ENCODE measurements around the gene LDLRAD3.

Gene LDLRAD3

DNA sequence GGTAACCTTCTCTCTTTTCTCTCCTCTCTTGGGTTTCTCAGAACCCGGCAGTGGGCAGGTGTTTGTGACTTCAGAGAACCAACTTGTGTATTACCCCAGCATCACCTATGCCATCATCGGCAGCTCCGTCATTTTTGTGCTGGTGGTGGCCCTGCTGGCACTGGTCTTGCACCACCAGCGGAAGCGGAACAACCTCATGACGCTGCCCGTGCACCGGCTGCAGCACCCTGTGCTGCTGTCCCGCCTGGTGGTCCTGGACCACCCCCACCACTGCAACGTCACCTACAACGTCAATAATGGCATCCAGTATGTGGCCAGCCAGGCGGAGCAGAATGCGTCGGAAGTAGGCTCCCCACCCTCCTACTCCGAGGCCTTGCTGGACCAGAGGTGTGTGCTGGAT is 283.2 kb downstream of the LDLRAD3 start:
- Histone ChIP-seq H3K36me3 (ENCODE audit: control insufficient read depth, insufficient read depth, low read length) (no peaks in the 10 kb centered on the region), H3K27me3 (ENCODE audit: control insufficient read depth, insufficient read depth, low read length) (no peaks in the 10 kb centered on the region), H3K4me1 (ENCODE audit: control insufficient read depth, insufficient read depth, low read length) (no peaks in the 10 kb centered on the region), H3K27ac (ENCODE audit: low read depth, low read length) (no peak overlapping the region), H3K4me3 (ENCODE audit: low read length) (no peak overlapping the region), H3K9ac (ENCODE audit: low read length) (no peak overlapping the region)

DNA sequence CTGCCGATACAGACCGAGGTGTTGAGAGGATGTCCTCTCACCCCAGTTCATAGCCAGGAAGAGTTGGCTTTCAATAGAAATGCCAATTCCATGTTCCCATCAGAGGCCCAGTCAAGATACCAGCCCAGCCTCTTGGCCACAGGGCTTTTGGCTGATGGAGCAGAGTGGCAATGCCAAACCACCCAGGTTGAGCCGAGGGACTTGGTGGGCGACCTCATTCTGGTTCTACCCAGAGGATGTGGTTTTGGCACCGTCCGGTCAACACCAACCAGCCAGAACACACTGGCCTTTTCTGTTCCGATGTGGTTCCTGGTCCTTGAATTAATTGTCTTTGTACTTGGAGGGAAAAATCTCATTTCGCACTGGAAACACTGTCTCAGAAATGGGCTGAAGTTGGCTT is 284.8 kb downstream of the LDLRAD3 start:
- no peak overlapping the region for H3K9ac ChIP-seq (ENCODE audit: low read length)
- no peak overlapping the region for H3K4me3 ChIP-seq (ENCODE audit: low read length)
- no peak overlapping the region for H3K27ac ChIP-seq (ENCODE audit: low read depth, low read length)
- no peaks in the 10 kb centered on the region for H3K4me1 ChIP-seq (ENCODE audit: control insufficient read depth, insufficient read depth, low read length)
- H3K27me3 ChIP-seq (ENCODE audit: control insufficient read depth, insufficient read depth, low read length) = no peaks in the 10 kb centered on the region
- H3K36me3 ChIP-seq (ENCODE audit: control insufficient read depth, insufficient read depth, low read length) = no peaks in the 10 kb centered on the region

- no peak overlapping the region for H3K9ac ChIP-seq (ENCODE audit: low read length)
- H3K27me3 ChIP-seq (ENCODE audit: control insufficient read depth, insufficient read depth, low read length) = no peaks in the 10 kb centered on the region
- H3K27ac ChIP-seq (ENCODE audit: low read depth, low read length) = no peak overlapping the region
- H3K4me1 ChIP-seq (ENCODE audit: control insufficient read depth, insufficient read depth, low read length) = no peaks in the 10 kb centered on the region
- H3K36me3 ChIP-seq (ENCODE audit: control insufficient read depth, insufficient read depth, low read length) = no peaks in the 10 kb centered on the region
- no peak overlapping the region for H3K4me3 ChIP-seq (ENCODE audit: low read length)
These were observed 285.3 kb downstream of the LDLRAD3 start for GRCh38 chr11:36229091-36229705.

DNA sequence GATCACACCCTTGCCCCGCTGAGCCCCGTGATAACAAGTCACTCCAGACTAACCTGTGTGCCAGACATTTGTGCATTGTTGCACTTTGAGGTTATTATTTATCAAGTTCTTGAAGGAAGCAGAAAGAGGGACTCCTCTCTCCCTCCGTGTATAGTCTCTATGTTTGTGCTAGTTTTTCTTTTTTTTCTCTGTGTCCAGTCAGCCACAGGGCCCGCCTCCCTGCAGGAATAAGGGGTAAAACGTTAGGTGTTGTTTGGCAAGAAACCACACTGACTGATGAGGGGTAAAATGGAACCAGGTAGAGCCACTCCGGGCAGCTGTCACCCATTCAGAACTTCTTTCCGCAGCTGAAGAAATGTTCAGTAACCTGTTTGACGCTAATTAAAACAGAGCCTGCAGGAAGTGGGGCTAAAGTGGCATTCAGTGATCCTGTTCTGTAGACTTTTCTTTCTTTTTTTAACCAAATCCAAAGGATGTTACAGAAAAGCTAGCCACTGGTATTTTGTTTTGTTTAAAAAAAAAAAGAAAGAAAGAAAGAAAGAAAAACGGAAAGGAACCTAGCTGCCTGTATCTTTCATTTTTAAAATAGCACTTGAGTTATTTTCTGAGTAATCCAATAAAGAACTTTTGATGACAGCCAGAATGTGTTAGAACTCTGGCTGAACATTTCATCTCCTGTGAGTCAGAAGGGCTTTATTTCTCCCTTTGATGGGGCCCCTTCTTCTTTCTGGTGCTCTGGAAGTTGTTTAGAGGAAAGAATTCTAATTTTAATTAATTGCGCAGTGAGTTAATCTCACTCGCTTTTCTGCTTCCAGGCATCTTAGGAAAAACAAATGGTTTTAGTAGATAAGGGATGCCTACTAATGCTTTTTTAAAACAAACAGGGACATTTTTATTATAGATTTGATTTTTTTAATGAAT is 287.2 kb downstream of the LDLRAD3 start:
- Histone ChIP-seq H3K27ac (ENCODE audit: low read depth, low read length) (no peak overlapping the region), H3K9ac (ENCODE audit: low read length) (no peak overlapping the region), H3K4me3 (ENCODE audit: low read length) (no peak overlapping the region), H3K36me3 (ENCODE audit: control insufficient read depth, insufficient read depth, low read length) (no peaks in the 10 kb centered on the region), H3K27me3 (ENCODE audit: control insufficient read depth, insufficient read depth, low read length) (no peaks in the 10 kb centered on the region), H3K4me1 (ENCODE audit: control insufficient read depth, insufficient read depth, low read length) (no peaks in the 10 kb centered on the region)

- Histone ChIP-seq H3K36me3 (ENCODE audit: control insufficient read depth, insufficient read depth, low read length) (no peaks in the 10 kb centered on the region), H3K27ac (ENCODE audit: low read depth, low read length) (no peak overlapping the region), H3K4me3 (ENCODE audit: low read length) (no peak overlapping the region), H3K4me1 (ENCODE audit: control insufficient read depth, insufficient read depth, low read length) (no peaks in the 10 kb centered on the region), H3K9ac (ENCODE audit: low read length) (no peak overlapping the region), H3K27me3 (ENCODE audit: control insufficient read depth, insufficient read depth, low read length) (no peaks in the 10 kb centered on the region)
These were observed 289.3 kb downstream of the LDLRAD3 start for GRCh38 chr11:36233204-36233603.

- H3K36me3 ChIP-seq (ENCODE audit: control insufficient read depth, insufficient read depth, low read length) = no peaks in the 10 kb centered on the region
- no peak overlapping the region for H3K9ac ChIP-seq (ENCODE audit: low read length)
- H3K27ac ChIP-seq (ENCODE audit: low read depth, low read length) = no peak overlapping the region
- no peaks in the 10 kb centered on the region for H3K4me1 ChIP-seq (ENCODE audit: control insufficient read depth, insufficient read depth, low read length)
- H3K27me3 ChIP-seq (ENCODE audit: control insufficient read depth, insufficient read depth, low read length) = no peaks in the 10 kb centered on the region
- no peak overlapping the region for H3K4me3 ChIP-seq (ENCODE audit: low read length)
These were observed 291.0 kb downstream of the LDLRAD3 start for GRCh38 chr11:36234825-36235224.

DNA sequence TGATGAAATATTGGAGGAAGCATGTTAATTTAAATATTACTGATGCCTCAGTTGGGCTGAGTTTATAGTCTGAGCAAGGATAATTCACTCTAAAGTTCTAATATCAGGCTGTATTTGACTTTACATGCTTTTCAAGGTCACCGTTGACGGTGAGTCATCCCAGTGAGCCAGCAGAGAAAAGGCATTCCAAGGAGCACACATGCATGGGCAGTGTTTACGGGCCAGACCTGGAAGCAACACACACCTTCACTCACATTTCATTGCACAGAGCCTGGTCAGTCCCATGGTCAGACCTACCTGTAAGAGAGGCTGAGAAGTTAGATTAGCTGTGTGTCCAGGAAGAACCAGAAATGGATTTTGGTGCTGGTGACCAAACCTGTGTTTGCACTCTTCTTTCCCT is 291.9 kb downstream of the LDLRAD3 start:
- no peaks in the 10 kb centered on the region for H3K27me3 ChIP-seq (ENCODE audit: control insufficient read depth, insufficient read depth, low read length)
- no peak overlapping the region for H3K9ac ChIP-seq (ENCODE audit: low read length)
- H3K4me1 ChIP-seq (ENCODE audit: control insufficient read depth, insufficient read depth, low read length) = no peaks in the 10 kb centered on the region
- H3K4me3 ChIP-seq (ENCODE audit: low read length) = no peak overlapping the region
- H3K27ac ChIP-seq (ENCODE audit: low read depth, low read length) = no peak overlapping the region
- no peaks in the 10 kb centered on the region for H3K36me3 ChIP-seq (ENCODE audit: control insufficient read depth, insufficient read depth, low read length)

- Histone ChIP-seq H3K9ac (ENCODE audit: low read length) (no peak overlapping the region), H3K4me3 (ENCODE audit: low read length) (no peak overlapping the region), H3K4me1 (ENCODE audit: control insufficient read depth, insufficient read depth, low read length) (no peaks in the 10 kb centered on the region), H3K27ac (ENCODE audit: low read depth, low read length) (no peak overlapping the region), H3K27me3 (ENCODE audit: control insufficient read depth, insufficient read depth, low read length) (no peaks in the 10 kb centered on the region), H3K36me3 (ENCODE audit: control insufficient read depth, insufficient read depth, low read length) (no peaks in the 10 kb centered on the region)
These were observed 293.5 kb downstream of the LDLRAD3 start for GRCh38 chr11:36237391-36237790.

DNA sequence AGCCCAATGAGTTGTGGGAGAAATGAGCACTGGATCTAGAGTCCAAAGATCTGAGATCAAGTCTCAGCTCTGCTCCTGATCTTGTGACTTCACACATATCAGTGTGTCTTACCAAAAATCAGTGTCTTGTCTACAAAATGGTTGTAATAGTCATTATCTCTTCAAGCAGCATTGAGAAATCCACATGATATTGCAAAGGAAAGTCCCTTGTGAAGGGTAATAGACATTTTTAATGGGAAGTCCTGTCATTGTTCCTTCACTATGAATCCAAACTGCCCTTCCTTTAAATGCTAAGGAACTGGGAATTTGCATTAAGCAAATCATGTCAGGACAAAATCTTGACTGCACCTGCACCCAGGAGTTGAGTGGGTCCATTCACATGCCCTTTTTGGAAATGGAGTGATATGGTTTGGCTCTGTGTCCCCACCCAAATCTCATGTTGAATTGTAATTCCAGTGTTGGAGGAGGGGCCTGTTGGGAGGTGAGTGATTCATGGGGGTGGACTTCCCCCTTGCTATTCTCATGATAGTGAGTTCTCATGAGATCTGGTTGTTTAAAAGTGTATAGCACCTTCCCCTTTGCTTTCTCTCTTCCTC is 294.3 kb downstream of the LDLRAD3 start:
- H3K27ac ChIP-seq (ENCODE audit: low read depth, low read length) = no peak overlapping the region
- H3K9ac ChIP-seq (ENCODE audit: low read length) = no peak overlapping the region
- H3K4me1 ChIP-seq (ENCODE audit: control insufficient read depth, insufficient read depth, low read length) = no peaks in the 10 kb centered on the region
- no peak overlapping the region for H3K4me3 ChIP-seq (ENCODE audit: low read length)
- H3K36me3 ChIP-seq (ENCODE audit: control insufficient read depth, insufficient read depth, low read length) = no peaks in the 10 kb centered on the region
- H3K27me3 ChIP-seq (ENCODE audit: control insufficient read depth, insufficient read depth, low read length) = no peaks in the 10 kb centered on the region

GRCh38 chr11:36238881-36239280 is 295.0 kb downstream of the LDLRAD3 start:
- Histone ChIP-seq H3K27me3 (ENCODE audit: control insufficient read depth, insufficient read depth, low read length) (no peaks in the 10 kb centered on the region), H3K9ac (ENCODE audit: low read length) (no peak overlapping the region), H3K27ac (ENCODE audit: low read depth, low read length) (no peak overlapping the region), H3K4me1 (ENCODE audit: control insufficient read depth, insufficient read depth, low read length) (no peaks in the 10 kb centered on the region), H3K4me3 (ENCODE audit: low read length) (no peak overlapping the region), H3K36me3 (ENCODE audit: control insufficient read depth, insufficient read depth, low read length) (no peaks in the 10 kb centered on the region)

GRCh38 chr11:36239636-36240035 is 295.8 kb downstream of the LDLRAD3 start:
- no peak overlapping the region for H3K27ac ChIP-seq (ENCODE audit: low read depth, low read length)
- H3K36me3 ChIP-seq (ENCODE audit: control insufficient read depth, insufficient read depth, low read length) = no peaks in the 10 kb centered on the region
- H3K9ac ChIP-seq (ENCODE audit: low read length) = no peak overlapping the region
- H3K27me3 ChIP-seq (ENCODE audit: control insufficient read depth, insufficient read depth, low read length) = no peaks in the 10 kb centered on the region
- H3K4me1 ChIP-seq (ENCODE audit: control insufficient read depth, insufficient read depth, low read length) = no peaks in the 10 kb centered on the region
- no peak overlapping the region for H3K4me3 ChIP-seq (ENCODE audit: low read length)

DNA sequence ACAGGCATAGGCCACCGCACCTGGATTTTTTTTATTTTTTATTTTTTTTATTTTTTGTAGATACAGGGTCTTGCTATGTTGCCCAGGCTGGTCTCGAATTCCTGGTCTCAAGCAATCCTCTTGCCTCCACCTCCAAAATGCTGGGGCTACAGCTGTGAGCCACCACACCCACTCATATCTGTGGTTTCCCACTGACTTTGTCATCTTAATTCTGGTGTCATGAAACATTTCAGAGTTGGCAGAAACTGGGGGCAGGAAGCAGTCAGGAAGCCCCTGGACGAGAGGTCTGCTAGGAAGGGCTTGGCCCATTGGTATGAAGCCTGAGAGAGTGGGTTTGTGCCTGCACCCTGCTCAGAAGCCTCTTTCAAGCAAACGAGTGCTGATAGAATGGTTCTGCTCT is 296.3 kb downstream of the LDLRAD3 start:
- Histone ChIP-seq H3K9ac (ENCODE audit: low read length) (no peak overlapping the region), H3K36me3 (ENCODE audit: control insufficient read depth, insufficient read depth, low read length) (no peaks in the 10 kb centered on the region), H3K27ac (ENCODE audit: low read depth, low read length) (no peak overlapping the region), H3K4me1 (ENCODE audit: control insufficient read depth, insufficient read depth, low read length) (no peaks in the 10 kb centered on the region), H3K4me3 (ENCODE audit: low read length) (no peak overlapping the region), H3K27me3 (ENCODE audit: control insufficient read depth, insufficient read depth, low read length) (no peaks in the 10 kb centered on the region)

All from rectal smooth muscle tissue (tissue), 1 donor.